Activated CD8-positive, alpha-beta memory T cell treated with anti-CD3 and anti-CD28 coated beads for 1 hour (primary cell): ENCODE results near the gene HPCAL4.

Experiments used
- DNase-seq, 2 donors: peaks; one replicate each; pipeline ENCODE4 v3.0.0-alpha.2; 2020; ENCODE audit warnings: low read depth in 1 of 2; ENCODE audit errors: extremely low read depth in 1 of 2

The HPCAL4 gene

GRCh38 chr1:39691383-39692151 lies at the start of gene HPCAL4:
Gene HPCAL4 (minus strand): TSS chr1:39691433. CDS start chr1:39684603, 6,830 bp downstream.
- DNase-seq: peak; percentile 69 to 85

- DNase-seq: peak; percentile 90 to 93
Observed at GRCh38 chr1:39738622-39739366, 47.6 kb upstream of the HPCAL4 start, which contains the start of gene PPIE. Gene PPIE (plus strand): TSS chr1:39738882. CDS start chr1:39738901, 19 bp downstream.

GRCh38 chr1:39737546-39738169 lies 46.4 kb upstream of the HPCAL4 start:
- DNase-seq: no peak

- no peak for DNase-seq
Observed at GRCh38 chr1:39735731-39736130, 44.5 kb upstream of the HPCAL4 start.

- no peak for DNase-seq
Observed at GRCh38 chr1:39733161-39733560, 41.9 kb upstream of the HPCAL4 start.

GRCh38 chr1:39732730-39733129 lies 41.5 kb upstream of the HPCAL4 start:
- no peak for DNase-seq

- DNase-seq: no peak
Observed at GRCh38 chr1:39729842-39730241, 38.6 kb upstream of the HPCAL4 start.

- no peak for DNase-seq
Observed at GRCh38 chr1:39729030-39729429, 37.8 kb upstream of the HPCAL4 start.

GRCh38 chr1:39727932-39728317 lies 36.7 kb upstream of the HPCAL4 start:
- DNase-seq: no peak

- DNase-seq: no peak
Observed at GRCh38 chr1:39727221-39727931, 36.1 kb upstream of the HPCAL4 start.

- DNase-seq: no peak
Observed at GRCh38 chr1:39726600-39726999, 35.4 kb upstream of the HPCAL4 start.

GRCh38 chr1:39722495-39722894 lies 31.3 kb upstream of the HPCAL4 start:
- DNase-seq: no peak

GRCh38 chr1:39721664-39722063 lies 30.4 kb upstream of the HPCAL4 start:
- no peak for DNase-seq

GRCh38 chr1:39720094-39720999 lies 29.1 kb upstream of the HPCAL4 start:
- DNase-seq: no peak

GRCh38 chr1:39717809-39718208 lies 26.6 kb upstream of the HPCAL4 start:
- DNase-seq: no peak

- DNase-seq: no peak
Observed at GRCh38 chr1:39713557-39713956, 22.3 kb upstream of the HPCAL4 start.

- no peak for DNase-seq
Observed at GRCh38 chr1:39711966-39712340, 20.7 kb upstream of the HPCAL4 start.

- no peak for DNase-seq
Observed at GRCh38 chr1:39711104-39711965, 20.1 kb upstream of the HPCAL4 start.

GRCh38 chr1:39707506-39707905 lies 16.3 kb upstream of the HPCAL4 start:
- no peak for DNase-seq
